Stimulated activated naive CD8-positive, alpha-beta T cell treated with anti-CD3 and anti-CD28 coated beads, Interleukin-15, amount 100 ng/mL, for 72 hours (primary cell): Measurements from ENCODE around the gene HFE.
A peak's percentile ranks its signal among the peaks of the same experiment; 100 is the strongest.

Experiments used
- ATAC-seq: fragments of 150-1000 bp; cut with Tn5 transposase; 2 replicates; pipeline ENCODE4 v1.10.0; 2021; ENCODE audit warnings: mild to moderate bottlenecking, moderate library complexity
- DNase-seq, 2 donors: peaks; one replicate each; pipeline ENCODE4 v3.0.0; 2021 to 2022
- H3K27ac Mint-ChIP-seq, 2 donors: one replicate each; pipeline ENCODE4 v1.8.0; 2022; ENCODE audit warnings: mild to moderate bottlenecking in 2 of 2, mixed read lengths in 2 of 2, moderate library complexity in 2 of 2
- H3K27me3 Mint-ChIP-seq: one replicate; pipeline ENCODE4 v1.8.0; 2022; ENCODE audit warnings: mixed read lengths
- H3K4me1 Mint-ChIP-seq: one replicate; pipeline ENCODE4 v1.8.0; 2022; ENCODE audit warnings: mild to moderate bottlenecking, mixed read lengths
- H3K4me3 Mint-ChIP-seq, 2 donors: one replicate each; pipeline ENCODE4 v1.8.0; 2022; ENCODE audit warnings: mild to moderate bottlenecking in 2 of 2, mixed read lengths in 2 of 2, moderate library complexity in 1 of 2
- H3K9me3 Mint-ChIP-seq, 2 donors: one replicate each; pipeline ENCODE4 v1.8.0; 2022; ENCODE audit warnings: mixed read lengths in 2 of 2

Gene HFE

GRCh38 chr6:26131618-26132017 is 44.4 kb downstream of the HFE start:
- Mint-ChIP-seq H3K27ac (no peak overlapping the region), H3K27me3 (no peaks in the 10 kb centered on the region), H3K9me3 (no peaks in the 10 kb centered on the region), H3K4me1 (peaks cover 47% of the 10 kb centered on the region), H3K4me3 (no peak overlapping the region)
- ATAC-seq (no peak), DNase-seq (no peak)

- Mint-ChIP-seq H3K27me3 (no peaks in the 10 kb centered on the region), H3K9me3 (no peaks in the 10 kb centered on the region), H3K4me3 (no peak overlapping the region), H3K4me1 (peaks cover 27% of the 10 kb centered on the region), H3K27ac (no peak overlapping the region)
- no peak for ATAC-seq
- no peak for DNase-seq
Observed at GRCh38 chr6:26133730-26134129, 46.5 kb downstream of the HFE start.

GRCh38 chr6:26136321-26136720 is 49.1 kb downstream of the HFE start:
- peaks cover 17% of the 10 kb centered on the region for H3K4me1 Mint-ChIP-seq
- no peak for ATAC-seq

GRCh38 chr6:26140254-26140966 is 53.2 kb downstream of the HFE start:
- H3K27me3 Mint-ChIP-seq = no peaks in the 10 kb centered on the region

More at GRCh38 chr6:26136321-26136720, 49.1 kb downstream of the HFE start:
- Mint-ChIP-seq H3K4me3 (no peak overlapping the region), H3K27ac (peak overlapping the region in 1 of 2 donors; percentile 27), H3K27me3 (no peaks in the 10 kb centered on the region), H3K9me3 (no peaks in the 10 kb centered on the region)
- DNase-seq = no peak

GRCh38 chr6:26140967-26141294 is 53.7 kb downstream of the HFE start:
- ATAC-seq = no peak
- H3K4me3 Mint-ChIP-seq = no peak overlapping the region
- no peaks in the 10 kb centered on the region for H3K27me3 Mint-ChIP-seq
- H3K4me1 Mint-ChIP-seq = no peaks in the 10 kb centered on the region
- H3K9me3 Mint-ChIP-seq = no peaks in the 10 kb centered on the region
- DNase-seq = no peak
- no peak overlapping the region for H3K27ac Mint-ChIP-seq

More at GRCh38 chr6:26140254-26140966, 53.2 kb downstream of the HFE start:
- ATAC-seq (no peak), DNase-seq (no peak)
- Mint-ChIP-seq H3K27ac (peak overlapping the region in 1 of 2 donors; percentile 74), H3K4me1 (no peaks in the 10 kb centered on the region), H3K9me3 (no peaks in the 10 kb centered on the region), H3K4me3 (no peak overlapping the region)

GRCh38 chr6:26141378-26141904 is 54.2 kb downstream of the HFE start:
- no peaks in the 10 kb centered on the region for H3K4me1 Mint-ChIP-seq
- DNase-seq = no peak
- peak overlapping the region in 1 of 2 donors; percentile 44 for H3K27ac Mint-ChIP-seq
- H3K4me3 Mint-ChIP-seq = no peak overlapping the region
- H3K9me3 Mint-ChIP-seq = no peaks in the 10 kb centered on the region
- no peak for ATAC-seq
- no peaks in the 10 kb centered on the region for H3K27me3 Mint-ChIP-seq

- no peaks in the 10 kb centered on the region for H3K9me3 Mint-ChIP-seq
- no peak for ATAC-seq
- H3K27me3 Mint-ChIP-seq = no peaks in the 10 kb centered on the region
- no peak for DNase-seq
- peak overlapping the region in 1 of 2 donors; percentile 12 for H3K27ac Mint-ChIP-seq
- no peak overlapping the region for H3K4me3 Mint-ChIP-seq
- H3K4me1 Mint-ChIP-seq = no peaks in the 10 kb centered on the region
Observed at GRCh38 chr6:26142026-26142425, 54.8 kb downstream of the HFE start.
